GM12873 (cell line): ENCODE data around the gene KCNH1.

ENCODE experiments used
- TF ChIP-seq, protein P1 (sequence below): IDR thresholded peaks from 2 replicates; pipeline ENCODE4 v1.5.1; 2012; ENCODE audit warnings: low read depth, mild to moderate bottlenecking, moderate library complexity, low read length, control low read depth; ENCODE audit not compliant: insufficient read depth; ENCODE audit errors: missing control alignments

The KCNH1 gene

GRCh38 chr1:211127166-211127565 is 6.8 kb downstream of the KCNH1 start:
- TF ChIP-seq, protein P1, sequence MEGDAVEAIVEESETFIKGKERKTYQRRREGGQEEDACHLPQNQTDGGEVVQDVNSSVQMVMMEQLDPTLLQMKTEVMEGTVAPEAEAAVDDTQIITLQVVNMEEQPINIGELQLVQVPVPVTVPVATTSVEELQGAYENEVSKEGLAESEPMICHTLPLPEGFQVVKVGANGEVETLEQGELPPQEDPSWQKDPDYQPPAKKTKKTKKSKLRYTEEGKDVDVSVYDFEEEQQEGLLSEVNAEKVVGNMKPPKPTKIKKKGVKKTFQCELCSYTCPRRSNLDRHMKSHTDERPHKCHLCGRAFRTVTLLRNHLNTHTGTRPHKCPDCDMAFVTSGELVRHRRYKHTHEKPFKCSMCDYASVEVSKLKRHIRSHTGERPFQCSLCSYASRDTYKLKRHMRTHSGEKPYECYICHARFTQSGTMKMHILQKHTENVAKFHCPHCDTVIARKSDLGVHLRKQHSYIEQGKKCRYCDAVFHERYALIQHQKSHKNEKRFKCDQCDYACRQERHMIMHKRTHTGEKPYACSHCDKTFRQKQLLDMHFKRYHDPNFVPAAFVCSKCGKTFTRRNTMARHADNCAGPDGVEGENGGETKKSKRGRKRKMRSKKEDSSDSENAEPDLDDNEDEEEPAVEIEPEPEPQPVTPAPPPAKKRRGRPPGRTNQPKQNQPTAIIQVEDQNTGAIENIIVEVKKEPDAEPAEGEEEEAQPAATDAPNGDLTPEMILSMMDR = no peak

DNA sequence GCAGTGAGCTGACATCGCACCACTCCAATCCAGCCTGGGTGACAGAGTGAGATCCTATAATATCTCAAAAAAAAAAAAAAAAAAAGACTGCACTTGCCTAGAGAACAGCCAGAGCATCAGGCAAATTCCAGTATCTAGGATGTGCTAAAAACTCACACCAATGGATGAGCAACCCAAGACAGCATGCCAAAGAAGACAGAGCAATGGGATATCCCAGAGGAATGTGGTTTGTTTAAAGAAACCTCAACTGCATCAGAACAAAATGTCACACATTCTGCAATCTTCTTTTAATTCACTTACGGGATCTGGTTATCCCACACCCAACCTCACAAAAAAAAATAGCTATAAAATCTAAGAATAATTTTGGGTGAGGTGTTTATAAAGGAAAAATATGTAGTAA is 7.3 kb downstream of the KCNH1 start:
- TF ChIP-seq, protein P1 = no peak

GRCh38 chr1:211118407-211119102 is 15.4 kb downstream of the KCNH1 start:
- TF ChIP-seq, protein P1 = no peak

DNA sequence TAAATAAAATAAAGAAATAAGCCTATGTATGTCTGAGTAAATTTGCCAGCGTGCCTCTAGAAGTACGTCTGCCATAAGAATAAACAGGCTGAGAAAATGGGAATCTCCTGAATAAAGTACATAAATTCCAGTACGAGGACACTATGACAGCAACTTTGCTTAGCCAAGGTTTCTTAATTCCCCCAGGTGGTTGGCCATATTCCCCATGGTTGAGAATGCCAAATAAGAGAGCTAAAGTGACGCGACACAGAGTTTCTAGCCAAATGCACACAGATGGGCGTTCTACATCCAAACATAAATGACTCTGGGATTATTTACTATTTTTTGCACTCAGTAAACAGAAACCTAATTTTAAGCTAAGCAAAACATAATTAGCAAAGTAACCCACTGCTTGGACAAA is 19.5 kb downstream of the KCNH1 start:
- TF ChIP-seq, protein P1 = no peak

GRCh38 chr1:211113566-211113965 is 20.4 kb downstream of the KCNH1 start:
- TF ChIP-seq, protein P1 = no peak

DNA sequence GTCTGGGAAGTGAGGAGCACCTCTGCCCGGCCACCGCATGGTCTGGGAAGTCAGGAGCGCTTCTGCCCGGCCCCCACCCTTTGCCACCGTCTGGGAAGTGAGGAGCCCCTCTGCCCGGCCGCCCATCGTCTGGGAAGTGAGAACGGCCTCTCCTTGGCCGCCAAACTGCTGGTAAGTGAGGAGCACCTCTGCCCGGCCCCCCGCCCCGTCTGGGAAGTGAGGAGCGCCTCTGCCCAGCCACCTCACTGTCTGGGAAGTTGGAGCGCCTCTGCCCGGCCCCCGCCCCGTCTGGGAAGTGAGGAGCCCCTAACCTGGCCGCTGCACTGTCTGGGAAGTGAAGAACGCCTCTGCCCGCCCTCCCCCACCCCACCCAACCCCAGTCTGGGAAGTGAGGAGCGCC is 22.6 kb downstream of the KCNH1 start:
- TF ChIP-seq, protein P1 = no peak

- TF ChIP-seq, protein P1 = no peak
Observed at GRCh38 chr1:211101481-211101880, 32.5 kb downstream of the KCNH1 start.

DNA sequence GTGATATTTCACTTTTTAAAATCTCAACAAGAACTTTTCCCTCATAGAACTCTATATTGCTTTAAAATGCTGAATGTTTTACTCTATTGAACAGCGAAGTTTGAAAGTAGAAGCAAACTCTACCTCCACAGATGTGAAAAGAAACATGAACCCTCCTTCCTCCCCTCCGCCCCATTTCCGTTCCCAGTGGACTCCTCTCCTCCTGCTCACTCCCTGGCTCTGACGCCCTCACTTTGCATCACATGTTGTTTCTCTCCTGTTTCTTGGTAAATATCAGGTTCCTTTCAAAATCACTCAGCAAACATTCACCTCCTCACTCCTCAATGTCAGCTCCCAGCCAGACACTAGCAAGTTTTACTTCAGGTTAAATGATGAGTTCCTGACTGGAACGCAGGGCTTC is 34.6 kb downstream of the KCNH1 start:
- TF ChIP-seq, protein P1 = no peak
